Measurements from ENCODE around the gene ATP5MG.

Gene ATP5MG

DNA sequence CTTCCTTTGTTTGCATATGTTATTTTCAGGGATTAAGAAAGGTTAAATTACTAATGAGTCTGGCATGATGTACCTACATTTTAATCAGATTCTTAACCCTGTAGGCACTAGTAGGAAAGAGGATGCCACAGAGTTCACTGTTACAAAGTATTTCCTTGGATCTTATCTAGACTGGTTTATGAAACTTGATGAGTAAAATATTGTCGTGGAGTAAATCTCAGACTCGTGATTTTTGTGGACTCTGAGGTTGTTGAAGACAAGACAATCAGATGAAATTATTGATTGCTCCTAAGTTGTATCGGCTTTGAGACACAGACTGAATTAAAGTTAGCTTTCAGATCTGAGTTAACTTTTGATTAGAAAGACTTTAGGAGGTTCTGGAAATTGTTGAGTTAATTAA is 40.9 kb downstream of the ATP5MG start:
- Histone ChIP-seq H3K36me3 (ENCODE audit: control insufficient read depth in 2 of 2, insufficient read depth in 1 of 2, low read length in 2 of 2) (peaks cover 0 to 38% of the 10 kb centered on the region in 2 experiments; a peak in 2 of 3 replicates), H3K4me3 (ENCODE audit: low read depth, low read length) (no peak overlapping the region), H3K9me3 (ENCODE audit: control insufficient read depth, insufficient read depth, low read depth, low read length) (no peaks in the 10 kb centered on the region), H3K4me1 (ENCODE audit: control insufficient read depth, insufficient read depth, low read length) (peaks cover 14% of the 10 kb centered on the region), H3K27ac (ENCODE audit: extremely low read depth, low read depth, low read length) (no peak overlapping the region)
- CTCF ChIA-PET, result no interaction called here
- POLR2A ChIA-PET, result interaction anchor here (1.0 kb wide), 1 partner anchor 10 kb away, joined by 3 read pairs; no protein-coding TSS in a partner anchor
- TF ChIP-seq, protein P1, sequence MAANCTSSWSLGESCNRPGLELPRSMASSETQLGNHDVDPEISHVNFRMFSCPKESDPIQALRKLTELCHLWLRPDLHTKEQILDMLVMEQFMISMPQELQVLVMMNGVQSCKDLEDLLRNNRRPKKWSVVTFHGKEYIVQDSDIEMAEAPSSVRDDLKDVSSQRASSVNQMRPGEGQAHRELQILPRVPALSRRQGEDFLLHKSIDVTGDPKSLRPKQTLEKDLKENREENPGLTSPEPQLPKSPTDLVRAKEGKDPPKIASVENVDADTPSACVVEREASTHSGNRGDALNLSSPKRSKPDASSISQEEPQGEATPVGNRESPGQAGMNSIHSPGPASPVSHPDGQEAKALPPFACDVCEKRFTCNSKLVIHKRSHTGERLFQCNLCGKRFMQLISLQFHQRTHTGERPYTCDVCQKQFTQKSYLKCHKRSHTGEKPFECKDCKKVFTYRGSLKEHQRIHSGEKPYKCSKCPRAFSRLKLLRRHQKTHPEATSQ (tag by site-specific recombination; IDR thresholded peaks at IDR 0.05), result no peak
- TF ChIP-seq ZNF514 (tag by site-specific recombination; IDR thresholded peaks at IDR 0.05) (no peak), ZNF211 (tag by site-specific recombination; IDR thresholded peaks at IDR 0.05; ENCODE audit: low read depth) (no peak), ZNF558 (tag by site-specific recombination; IDR thresholded peaks at IDR 0.05) (no peak), ZNF791 (tag by site-specific recombination; IDR thresholded peaks at IDR 0.05) (no peak), WT1 (tag by site-specific recombination; IDR thresholded peaks at IDR 0.05) (no peak), ZNF548 (tag by site-specific recombination; IDR thresholded peaks at IDR 0.05) (no peak), ZNF837 (tag by site-specific recombination; IDR thresholded peaks at IDR 0.05) (no peak), ZNF292 (tag by site-specific recombination; IDR thresholded peaks at IDR 0.05; ENCODE audit: borderline replicate concordance, low read depth) (no peak), ZSCAN16 (tag by site-specific recombination; IDR thresholded peaks at IDR 0.05) (no peak), ZNF600 (tag by site-specific recombination; IDR thresholded peaks at IDR 0.05) (no peak)
- TF ChIP-seq, protein P2, sequence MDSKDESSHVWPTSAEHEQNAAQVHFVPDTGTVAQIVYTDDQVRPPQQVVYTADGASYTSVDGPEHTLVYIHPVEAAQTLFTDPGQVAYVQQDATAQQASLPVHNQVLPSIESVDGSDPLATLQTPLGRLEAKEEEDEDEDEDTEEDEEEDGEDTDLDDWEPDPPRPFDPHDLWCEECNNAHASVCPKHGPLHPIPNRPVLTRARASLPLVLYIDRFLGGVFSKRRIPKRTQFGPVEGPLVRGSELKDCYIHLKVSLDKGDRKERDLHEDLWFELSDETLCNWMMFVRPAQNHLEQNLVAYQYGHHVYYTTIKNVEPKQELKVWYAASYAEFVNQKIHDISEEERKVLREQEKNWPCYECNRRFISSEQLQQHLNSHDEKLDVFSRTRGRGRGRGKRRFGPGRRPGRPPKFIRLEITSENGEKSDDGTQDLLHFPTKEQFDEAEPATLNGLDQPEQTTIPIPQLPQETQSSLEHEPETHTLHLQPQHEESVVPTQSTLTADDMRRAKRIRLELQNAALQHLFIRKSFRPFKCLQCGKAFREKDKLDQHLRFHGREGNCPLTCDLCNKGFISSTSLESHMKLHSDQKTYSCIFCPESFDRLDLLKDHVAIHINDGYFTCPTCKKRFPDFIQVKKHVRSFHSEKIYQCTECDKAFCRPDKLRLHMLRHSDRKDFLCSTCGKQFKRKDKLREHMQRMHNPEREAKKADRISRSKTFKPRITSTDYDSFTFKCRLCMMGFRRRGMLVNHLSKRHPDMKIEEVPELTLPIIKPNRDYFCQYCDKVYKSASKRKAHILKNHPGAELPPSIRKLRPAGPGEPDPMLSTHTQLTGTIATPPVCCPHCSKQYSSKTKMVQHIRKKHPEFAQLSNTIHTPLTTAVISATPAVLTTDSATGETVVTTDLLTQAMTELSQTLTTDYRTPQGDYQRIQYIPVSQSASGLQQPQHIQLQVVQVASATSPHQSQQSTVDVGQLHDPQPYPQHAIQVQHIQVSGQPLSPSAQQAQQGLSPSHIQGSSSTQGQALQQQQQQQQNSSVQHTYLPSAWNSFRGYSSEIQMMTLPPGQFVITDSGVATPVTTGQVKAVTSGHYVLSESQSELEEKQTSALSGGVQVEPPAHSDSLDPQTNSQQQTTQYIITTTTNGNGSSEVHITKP (tag by site-specific recombination; IDR thresholded peaks at IDR 0.05), result no peak
- TF ChIP-seq, protein P3, sequence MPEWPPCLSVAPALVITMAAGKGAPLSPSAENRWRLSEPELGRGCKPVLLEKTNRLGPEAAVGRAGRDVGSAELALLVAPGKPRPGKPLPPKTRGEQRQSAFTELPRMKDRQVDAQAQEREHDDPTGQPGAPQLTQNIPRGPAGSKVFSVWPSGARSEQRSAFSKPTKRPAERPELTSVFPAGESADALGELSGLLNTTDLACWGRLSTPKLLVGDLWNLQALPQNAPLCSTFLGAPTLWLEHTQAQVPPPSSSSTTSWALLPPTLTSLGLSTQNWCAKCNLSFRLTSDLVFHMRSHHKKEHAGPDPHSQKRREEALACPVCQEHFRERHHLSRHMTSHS (tag by site-specific recombination; IDR thresholded peaks at IDR 0.05), result no peak
- TF ChIP-seq, protein P4, sequence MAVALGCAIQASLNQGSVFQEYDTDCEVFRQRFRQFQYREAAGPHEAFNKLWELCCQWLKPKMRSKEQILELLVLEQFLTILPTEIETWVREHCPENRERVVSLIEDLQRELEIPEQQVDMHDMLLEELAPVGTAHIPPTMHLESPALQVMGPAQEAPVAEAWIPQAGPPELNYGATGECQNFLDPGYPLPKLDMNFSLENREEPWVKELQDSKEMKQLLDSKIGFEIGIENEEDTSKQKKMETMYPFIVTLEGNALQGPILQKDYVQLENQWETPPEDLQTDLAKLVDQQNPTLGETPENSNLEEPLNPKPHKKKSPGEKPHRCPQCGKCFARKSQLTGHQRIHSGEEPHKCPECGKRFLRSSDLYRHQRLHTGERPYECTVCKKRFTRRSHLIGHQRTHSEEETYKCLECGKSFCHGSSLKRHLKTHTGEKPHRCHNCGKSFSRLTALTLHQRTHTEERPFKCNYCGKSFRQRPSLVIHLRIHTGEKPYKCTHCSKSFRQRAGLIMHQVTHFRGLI (tag by site-specific recombination; IDR thresholded peaks at IDR 0.05), result no peak
- TF ChIP-seq, protein P5, sequence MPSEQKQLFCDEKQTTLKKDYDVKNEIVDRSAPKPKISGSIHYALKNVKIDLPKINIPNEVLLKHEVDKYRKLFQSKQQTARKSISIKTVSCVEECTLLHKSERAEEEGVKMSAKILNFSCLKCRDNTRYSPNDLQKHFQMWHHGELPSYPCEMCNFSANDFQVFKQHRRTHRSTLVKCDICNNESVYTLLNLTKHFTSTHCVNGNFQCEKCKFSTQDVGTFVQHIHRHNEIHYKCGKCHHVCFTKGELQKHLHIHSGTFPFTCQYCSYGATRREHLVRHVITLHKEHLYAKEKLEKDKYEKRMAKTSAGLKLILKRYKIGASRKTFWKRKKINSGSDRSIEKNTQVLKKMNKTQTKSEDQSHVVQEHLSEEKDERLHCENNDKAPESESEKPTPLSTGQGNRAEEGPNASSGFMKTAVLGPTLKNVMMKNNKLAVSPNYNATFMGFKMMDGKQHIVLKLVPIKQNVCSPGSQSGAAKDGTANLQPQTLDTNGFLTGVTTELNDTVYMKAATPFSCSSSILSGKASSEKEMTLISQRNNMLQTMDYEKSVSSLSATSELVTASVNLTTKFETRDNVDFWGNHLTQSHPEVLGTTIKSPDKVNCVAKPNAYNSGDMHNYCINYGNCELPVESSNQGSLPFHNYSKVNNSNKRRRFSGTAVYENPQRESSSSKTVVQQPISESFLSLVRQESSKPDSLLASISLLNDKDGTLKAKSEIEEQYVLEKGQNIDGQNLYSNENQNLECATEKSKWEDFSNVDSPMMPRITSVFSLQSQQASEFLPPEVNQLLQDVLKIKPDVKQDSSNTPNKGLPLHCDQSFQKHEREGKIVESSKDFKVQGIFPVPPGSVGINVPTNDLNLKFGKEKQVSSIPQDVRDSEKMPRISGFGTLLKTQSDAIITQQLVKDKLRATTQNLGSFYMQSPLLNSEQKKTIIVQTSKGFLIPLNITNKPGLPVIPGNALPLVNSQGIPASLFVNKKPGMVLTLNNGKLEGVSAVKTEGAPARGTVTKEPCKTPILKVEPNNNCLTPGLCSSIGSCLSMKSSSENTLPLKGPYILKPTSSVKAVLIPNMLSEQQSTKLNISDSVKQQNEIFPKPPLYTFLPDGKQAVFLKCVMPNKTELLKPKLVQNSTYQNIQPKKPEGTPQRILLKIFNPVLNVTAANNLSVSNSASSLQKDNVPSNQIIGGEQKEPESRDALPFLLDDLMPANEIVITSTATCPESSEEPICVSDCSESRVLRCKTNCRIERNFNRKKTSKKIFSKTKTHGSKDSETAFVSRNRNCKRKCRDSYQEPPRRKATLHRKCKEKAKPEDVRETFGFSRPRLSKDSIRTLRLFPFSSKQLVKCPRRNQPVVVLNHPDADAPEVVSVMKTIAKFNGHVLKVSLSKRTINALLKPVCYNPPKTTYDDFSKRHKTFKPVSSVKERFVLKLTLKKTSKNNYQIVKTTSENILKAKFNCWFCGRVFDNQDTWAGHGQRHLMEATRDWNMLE (tag by site-specific recombination; conservative IDR thresholded peaks at IDR 0.05; ENCODE audit: low read depth), result no peak
- TF ChIP-seq, protein P6, sequence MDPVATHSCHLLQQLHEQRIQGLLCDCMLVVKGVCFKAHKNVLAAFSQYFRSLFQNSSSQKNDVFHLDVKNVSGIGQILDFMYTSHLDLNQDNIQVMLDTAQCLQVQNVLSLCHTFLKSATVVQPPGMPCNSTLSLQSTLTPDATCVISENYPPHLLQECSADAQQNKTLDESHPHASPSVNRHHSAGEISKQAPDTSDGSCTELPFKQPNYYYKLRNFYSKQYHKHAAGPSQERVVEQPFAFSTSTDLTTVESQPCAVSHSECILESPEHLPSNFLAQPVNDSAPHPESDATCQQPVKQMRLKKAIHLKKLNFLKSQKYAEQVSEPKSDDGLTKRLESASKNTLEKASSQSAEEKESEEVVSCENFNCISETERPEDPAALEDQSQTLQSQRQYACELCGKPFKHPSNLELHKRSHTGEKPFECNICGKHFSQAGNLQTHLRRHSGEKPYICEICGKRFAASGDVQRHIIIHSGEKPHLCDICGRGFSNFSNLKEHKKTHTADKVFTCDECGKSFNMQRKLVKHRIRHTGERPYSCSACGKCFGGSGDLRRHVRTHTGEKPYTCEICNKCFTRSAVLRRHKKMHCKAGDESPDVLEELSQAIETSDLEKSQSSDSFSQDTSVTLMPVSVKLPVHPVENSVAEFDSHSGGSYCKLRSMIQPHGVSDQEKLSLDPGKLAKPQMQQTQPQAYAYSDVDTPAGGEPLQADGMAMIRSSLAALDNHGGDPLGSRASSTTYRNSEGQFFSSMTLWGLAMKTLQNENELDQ (tag by site-specific recombination; IDR thresholded peaks at IDR 0.05; ENCODE audit: low read depth), result no peak
